ENCODE measurements around the gene PANK4. TPM values are rescaled to one million over a fixed set of nuclear protein-coding genes. Genes with fewer than 3 reads are reported as not detected.

The PANK4 gene
- total and polyA plus RNA-seq, 9 of the 15 experiments (the other 6 are each of a cell fraction or from before 2014, with no cell fraction given): 0.93 to 55.6 (median 31.5) TPM

DNA sequence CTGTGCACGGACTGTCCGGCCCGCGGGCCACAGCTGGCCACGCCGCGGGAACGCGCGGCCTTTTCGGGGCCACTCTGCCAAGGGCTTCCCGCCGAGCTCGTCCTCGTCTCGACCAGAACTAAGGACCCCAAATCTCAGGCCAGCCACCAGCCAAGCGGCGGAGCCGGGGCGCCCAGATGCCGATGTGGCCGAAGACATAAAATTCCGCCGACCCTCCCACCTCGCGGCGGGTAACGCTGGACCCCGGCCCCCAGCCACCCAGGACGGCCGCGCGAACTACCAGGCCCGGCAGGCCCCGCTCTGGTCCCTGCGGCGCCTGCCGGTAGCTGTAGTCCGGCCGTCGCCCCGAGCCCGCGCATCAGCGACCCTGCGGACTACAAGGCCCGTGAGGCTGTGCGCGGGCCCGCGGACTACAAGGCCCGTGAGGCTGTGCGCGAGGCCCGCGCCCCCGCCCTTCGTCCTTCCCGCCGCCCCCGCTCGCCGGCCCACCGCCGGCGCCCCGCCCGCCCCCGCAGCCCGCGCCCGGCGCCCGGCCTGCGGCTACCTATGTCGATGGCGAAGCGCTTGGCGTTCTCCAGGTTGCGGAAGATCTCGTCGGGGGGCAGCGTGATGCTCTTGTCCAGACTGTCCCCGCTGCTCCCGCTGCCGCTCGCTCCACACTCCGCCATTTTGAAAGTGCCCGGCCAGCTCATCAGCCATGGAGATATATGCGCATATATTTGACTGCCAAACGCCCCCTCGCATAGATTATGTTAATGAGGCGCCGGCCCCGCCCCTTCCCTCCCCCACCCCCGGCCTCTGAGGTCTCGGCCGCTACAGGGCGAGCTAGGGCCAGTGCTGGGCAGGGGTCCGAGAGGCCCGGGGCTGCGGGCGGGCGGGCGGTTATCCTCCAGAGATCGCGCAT, at the start of gene PANK4 (continued):
- TF ChIP-seq, protein P1, sequence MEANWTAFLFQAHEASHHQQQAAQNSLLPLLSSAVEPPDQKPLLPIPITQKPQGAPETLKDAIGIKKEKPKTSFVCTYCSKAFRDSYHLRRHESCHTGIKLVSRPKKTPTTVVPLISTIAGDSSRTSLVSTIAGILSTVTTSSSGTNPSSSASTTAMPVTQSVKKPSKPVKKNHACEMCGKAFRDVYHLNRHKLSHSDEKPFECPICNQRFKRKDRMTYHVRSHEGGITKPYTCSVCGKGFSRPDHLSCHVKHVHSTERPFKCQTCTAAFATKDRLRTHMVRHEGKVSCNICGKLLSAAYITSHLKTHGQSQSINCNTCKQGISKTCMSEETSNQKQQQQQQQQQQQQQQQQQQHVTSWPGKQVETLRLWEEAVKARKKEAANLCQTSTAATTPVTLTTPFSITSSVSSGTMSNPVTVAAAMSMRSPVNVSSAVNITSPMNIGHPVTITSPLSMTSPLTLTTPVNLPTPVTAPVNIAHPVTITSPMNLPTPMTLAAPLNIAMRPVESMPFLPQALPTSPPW (CRISPR knock-in tag; IDR thresholded peaks at IDR 0.05): peak; percentile 99
- TF ChIP-seq HNRNPL (IDR thresholded peaks at IDR 0.05; ENCODE audit: low read depth, low read length): 0 out of 2 replicates have a peak, but pooled peaks have one; percentile 22
- TF ChIP-seq ZNF24 (IDR thresholded peaks at IDR 0.05): no peak
- TF ChIP-seq POLR2G (IDR thresholded peaks at IDR 0.05; ENCODE audit: low read depth, low read length): peak; percentile 84
- peak; percentile 83 for TF ChIP-seq RBFOX2 (IDR thresholded peaks at IDR 0.05; ENCODE audit: low read depth, low read length)
- peak; percentile 75 to 76 for TF ChIP-seq NRF1 (conservative IDR thresholded peaks at IDR 0.05 in 1 of 2, IDR thresholded peaks at IDR 0.05 in 1 of 2)
- no peak for TF ChIP-seq TEAD4 (IDR thresholded peaks at IDR 0.05; ENCODE audit: low read length)
- no peak for TF ChIP-seq TEAD4 (CRISPR knock-in tag; IDR thresholded peaks at IDR 0.05; ENCODE audit: borderline replicate concordance)
- TF ChIP-seq SIN3B (IDR thresholded peaks at IDR 0.05; ENCODE audit: low read depth): peak; percentile 65
- no peak for TF ChIP-seq CEBPG (CRISPR knock-in tag; IDR thresholded peaks at IDR 0.05)
- no peak for TF ChIP-seq CEBPG (tag; conservative IDR thresholded peaks at IDR 0.05 in 1 of 2, IDR thresholded peaks at IDR 0.05 in 1 of 2)
- TF ChIP-seq, protein P2, sequence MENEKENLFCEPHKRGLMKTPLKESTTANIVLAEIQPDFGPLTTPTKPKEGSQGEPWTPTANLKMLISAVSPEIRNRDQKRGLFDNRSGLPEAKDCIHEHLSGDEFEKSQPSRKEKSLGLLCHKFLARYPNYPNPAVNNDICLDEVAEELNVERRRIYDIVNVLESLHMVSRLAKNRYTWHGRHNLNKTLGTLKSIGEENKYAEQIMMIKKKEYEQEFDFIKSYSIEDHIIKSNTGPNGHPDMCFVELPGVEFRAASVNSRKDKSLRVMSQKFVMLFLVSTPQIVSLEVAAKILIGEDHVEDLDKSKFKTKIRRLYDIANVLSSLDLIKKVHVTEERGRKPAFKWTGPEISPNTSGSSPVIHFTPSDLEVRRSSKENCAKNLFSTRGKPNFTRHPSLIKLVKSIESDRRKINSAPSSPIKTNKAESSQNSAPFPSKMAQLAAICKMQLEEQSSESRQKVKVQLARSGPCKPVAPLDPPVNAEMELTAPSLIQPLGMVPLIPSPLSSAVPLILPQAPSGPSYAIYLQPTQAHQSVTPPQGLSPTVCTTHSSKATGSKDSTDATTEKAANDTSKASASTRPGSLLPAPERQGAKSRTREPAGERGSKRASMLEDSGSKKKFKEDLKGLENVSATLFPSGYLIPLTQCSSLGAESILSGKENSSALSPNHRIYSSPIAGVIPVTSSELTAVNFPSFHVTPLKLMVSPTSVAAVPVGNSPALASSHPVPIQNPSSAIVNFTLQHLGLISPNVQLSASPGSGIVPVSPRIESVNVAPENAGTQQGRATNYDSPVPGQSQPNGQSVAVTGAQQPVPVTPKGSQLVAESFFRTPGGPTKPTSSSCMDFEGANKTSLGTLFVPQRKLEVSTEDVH (IDR thresholded peaks at IDR 0.05; ENCODE audit: low read depth, partially characterized antibody): no peak
- no peak for TF ChIP-seq TCF7L2 (IDR thresholded peaks at IDR 0.05; ENCODE audit: low read depth, low read length)
- TF ChIP-seq ZKSCAN8 (CRISPR knock-in tag; IDR thresholded peaks at IDR 0.05): peak; percentile 57; the same call in 1 of the 2 replicates
- no peak for TF ChIP-seq ZNF695 (CRISPR knock-in tag; IDR thresholded peaks at IDR 0.05)
- TF ChIP-seq CREM (IDR thresholded peaks at IDR 0.05; ENCODE audit: low read depth): peak; percentile 88
- TF ChIP-seq E2F3 (CRISPR knock-in tag; IDR thresholded peaks at IDR 0.05): peak; percentile 87; the same call in 1 of the 2 replicates
- peak in 1 of 2 experiments; percentile 13 for TF ChIP-seq E2F6 (IDR thresholded peaks at IDR 0.05; ENCODE audit: borderline replicate concordance in 1 of 2, extremely low read depth in 1 of 2, insufficient read depth in 1 of 2, insufficient read length in 1 of 2, low read depth in 1 of 2, low read length in 1 of 2, poor library complexity in 1 of 2, severe bottlenecking in 1 of 2)
- TF ChIP-seq SIX5 (IDR thresholded peaks at IDR 0.05; ENCODE audit: borderline replicate concordance in 1 of 2, insufficient read depth in 1 of 2, low read depth in 1 of 2, low read length in 2 of 2): peak; percentile 100
- TF ChIP-seq ZNF146 (CRISPR knock-in tag; IDR thresholded peaks at IDR 0.05; ENCODE audit: unreplicated experiment): no peak
- TF ChIP-seq ZNF143 (CRISPR knock-in tag; IDR thresholded peaks at IDR 0.05): peak; percentile 91
- no peak for TF ChIP-seq ILK (tag; IDR thresholded peaks at IDR 0.05; ENCODE audit: borderline replicate concordance, low read depth)
